Ovary (tissue), 9 donors: ENCODE results near the gene C11orf16. TPM values are rescaled to one million over a fixed set of nuclear protein-coding genes. Genes with fewer than 3 reads are reported as not detected.

Experiments used
- DNase-seq, 5 donors: peaks; one replicate each; pipeline ENCODE4 v3.0.0-alpha.2; 2019 to 2020
- H3K27ac ChIP-seq, 2 donors: fragments of 200-600 bp; one replicate each; pipeline versions ENCODE4 v1.5.1 to v1.8.0; 2019 to 2022
- H3K27me3 ChIP-seq: fragments of 200-600 bp; one replicate; pipeline ENCODE4 v1.8.0; 2022
- H3K36me3 ChIP-seq: fragments of 200-600 bp; sonication (generic); one replicate; pipeline ENCODE4 v1.5.1; 2019
- H3K4me1 ChIP-seq: one replicate; pipeline ENCODE4 v1.8.1; 2013; ENCODE audit warnings: mild to moderate bottlenecking, moderate library complexity; ENCODE audit not compliant: insufficient read depth
- H3K4me3 ChIP-seq: fragments of 200-600 bp; sonication (generic); one replicate; pipeline ENCODE4 v1.5.1; 2017
- H3K9me3 ChIP-seq, 2 donors: fragments of 200-600 bp in 1 of 2; sonication (generic) in 1 of 2; one replicate each; pipeline versions ENCODE4 v1.5.1 to v1.8.1; 2013 to 2019; ENCODE audit warnings: mild to moderate bottlenecking in 1 of 2, moderate library complexity in 1 of 2
- EP300 ChIP-seq: sonication (generic); formaldehyde crosslinking; IDR thresholded peaks from one replicate; pipeline ENCODE4 v1.6.1; 2017; ENCODE audit warnings: antibody characterized with exemption
- POLR2A ChIP-seq: fragments of 450-650 bp; IDR thresholded peaks from one replicate; pipeline ENCODE4 v1.6.1; 2017; ENCODE audit warnings: antibody characterized with exemption, mild to moderate bottlenecking, moderate library complexity
- WGBS, 3 donors: extraction: QIAGEN DNeasy Blood & Tissue Kit in 1 of 3; methylation state at CpG; one replicate each; pipeline versions ENCODE4 v1.1.5 to v1.1.7; 2013 to 2017; 5-methylcytosine and 5-hydroxymethylcytosine counted together
- intact Hi-C, 4 donors: fragments of 100-400 bp; cut with DNase I; formaldehyde crosslinking; loops; one replicate each; pipeline versions ENCODE4 v1.11.0 to v1.15.1; 2022 to 2023
- polyA plus RNA-seq, 2 donors: library from polyadenylated mRNA; stranded (reverse); fragments of 200-250 nt in 1 of 2; fragments of 350-450 nt in 1 of 2; fragmentation: Illumina TruSeq in 1 of 2; extraction: RNeasy Lipid Tissue Mini Kit (QIAGEN cat#74804) in 1 of 2; gene quantifications; one replicate each; pipeline ENCODE4 v1.2.3, GENCODE V29; 2013 to 2014
- total RNA-seq, 7 donors: library from RNA; depleted of rRNA in 2 of 7; stranded (reverse); fragments of >200 nt in 2 of 7; fragmentation: NEBNext Ultra II Directional in 3 of 7; extraction: Animal tissue kit (Norgen Biotek cat#: 25700) in 3 of 7; gene quantifications; one replicate each; pipeline versions ENCODE4 v1.1.0 to v1.2.4, GENCODE V29; 2016 to 2023
- TF ChIP-seq, protein P1 (sequence below), 3 donors: fragments of 450-650 bp in 2 of 3; fragments of 200-600 bp in 1 of 3; IDR thresholded peaks; one replicate each; pipeline versions ENCODE4 v1.5.1 to v1.8.0; 2016 to 2022; ENCODE audit warnings: antibody characterized with exemption in 3 of 3, mild to moderate bottlenecking in 1 of 3
- donor health status: DM: no; HTN: no; CAD: no; lungs with moderate emphysema.
- donor health status: DM: no; HTN: no; CAD: no.
- donor health status: Bipolar disorder and iron deficiency.
- donor health status: DM: yes; HTN: yes; CAD: no.
- donor health status: DM: no; HTN: no; CAD: no.
- donor health status: DM: yes; HTN: yes; CAD: no.

Gene C11orf16
- total and polyA plus RNA-seq, 9 donors: 0.20 to 3.7 (median 0.96) TPM; not detected in 5

DNA sequence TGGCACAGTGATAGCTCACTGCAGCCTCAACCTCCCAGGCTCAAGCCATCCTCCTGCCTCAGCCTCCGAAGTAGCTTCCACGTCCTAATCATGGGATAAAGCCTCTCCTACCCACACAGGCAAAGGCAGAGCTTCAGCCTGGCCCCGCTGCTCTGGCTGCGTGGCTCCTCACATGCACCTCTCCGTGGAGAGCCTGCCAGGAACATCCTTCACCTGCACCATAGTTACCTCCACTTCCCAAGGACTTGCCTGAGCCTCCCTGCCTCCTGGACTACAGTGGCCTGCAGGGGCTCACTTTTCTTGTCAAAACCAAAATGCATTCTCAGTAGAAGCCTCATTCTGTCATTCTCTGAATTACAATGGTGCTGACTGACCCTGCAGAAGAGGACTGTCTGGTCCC is 6.5 kb downstream of the C11orf16 start:
- Histone ChIP-seq H3K4me3 (no peak overlapping the region), H3K36me3 (no peaks in the 10 kb centered on the region), H3K27me3 (no peaks in the 10 kb centered on the region), H3K27ac (no peak overlapping the region), H3K4me1 (no peaks in the 10 kb centered on the region), H3K9me3 (no peaks in the 10 kb centered on the region)
- DNase-seq: no peak
- 93 to 95% (median 94%) methylated on average over 5 of the region's 5 CpGs for WGBS, 3 donors
- TF ChIP-seq, protein P1, sequence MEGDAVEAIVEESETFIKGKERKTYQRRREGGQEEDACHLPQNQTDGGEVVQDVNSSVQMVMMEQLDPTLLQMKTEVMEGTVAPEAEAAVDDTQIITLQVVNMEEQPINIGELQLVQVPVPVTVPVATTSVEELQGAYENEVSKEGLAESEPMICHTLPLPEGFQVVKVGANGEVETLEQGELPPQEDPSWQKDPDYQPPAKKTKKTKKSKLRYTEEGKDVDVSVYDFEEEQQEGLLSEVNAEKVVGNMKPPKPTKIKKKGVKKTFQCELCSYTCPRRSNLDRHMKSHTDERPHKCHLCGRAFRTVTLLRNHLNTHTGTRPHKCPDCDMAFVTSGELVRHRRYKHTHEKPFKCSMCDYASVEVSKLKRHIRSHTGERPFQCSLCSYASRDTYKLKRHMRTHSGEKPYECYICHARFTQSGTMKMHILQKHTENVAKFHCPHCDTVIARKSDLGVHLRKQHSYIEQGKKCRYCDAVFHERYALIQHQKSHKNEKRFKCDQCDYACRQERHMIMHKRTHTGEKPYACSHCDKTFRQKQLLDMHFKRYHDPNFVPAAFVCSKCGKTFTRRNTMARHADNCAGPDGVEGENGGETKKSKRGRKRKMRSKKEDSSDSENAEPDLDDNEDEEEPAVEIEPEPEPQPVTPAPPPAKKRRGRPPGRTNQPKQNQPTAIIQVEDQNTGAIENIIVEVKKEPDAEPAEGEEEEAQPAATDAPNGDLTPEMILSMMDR (IDR thresholded peaks at IDR 0.05): no peak
- TF ChIP-seq EP300 (no peak), POLR2A (no peak)
- intact Hi-C loops: no loop called here

DNA sequence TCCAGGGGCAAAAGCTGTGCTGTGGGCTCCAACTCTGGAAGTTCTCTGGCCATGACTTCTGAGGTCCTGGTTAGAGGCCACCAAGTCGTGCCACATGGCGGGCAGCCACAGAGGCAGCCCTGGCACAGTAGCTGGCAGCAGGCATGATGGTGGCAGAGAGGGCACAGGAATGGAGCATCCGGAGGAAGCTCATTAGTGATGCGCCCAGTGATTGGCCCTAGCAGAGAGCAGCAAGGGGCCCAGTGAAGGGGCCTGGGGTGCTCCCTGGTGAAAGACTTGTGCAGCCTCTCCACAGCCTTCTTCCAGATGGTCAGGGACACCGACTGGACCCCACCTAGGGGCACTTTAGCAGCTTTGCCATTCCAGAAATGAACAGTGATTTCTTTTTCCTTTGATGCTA is 7.0 kb downstream of the C11orf16 start:
- DNase-seq: no peak
- intact Hi-C loops: no loop called here
- TF ChIP-seq POLR2A: no peak
- TF ChIP-seq EP300: no peak
- TF ChIP-seq, protein P1 (IDR thresholded peaks at IDR 0.05): no peak
- no peaks in the 10 kb centered on the region for H3K4me1 ChIP-seq
- H3K9me3 ChIP-seq: no peaks in the 10 kb centered on the region
- 90 to 97% (median 96%) methylated on average over 5 of the region's 5 CpGs for WGBS, 3 donors
- no peak overlapping the region for H3K27ac ChIP-seq
- H3K4me3 ChIP-seq: no peak overlapping the region
- H3K36me3 ChIP-seq: no peaks in the 10 kb centered on the region
- no peaks in the 10 kb centered on the region for H3K27me3 ChIP-seq

DNA sequence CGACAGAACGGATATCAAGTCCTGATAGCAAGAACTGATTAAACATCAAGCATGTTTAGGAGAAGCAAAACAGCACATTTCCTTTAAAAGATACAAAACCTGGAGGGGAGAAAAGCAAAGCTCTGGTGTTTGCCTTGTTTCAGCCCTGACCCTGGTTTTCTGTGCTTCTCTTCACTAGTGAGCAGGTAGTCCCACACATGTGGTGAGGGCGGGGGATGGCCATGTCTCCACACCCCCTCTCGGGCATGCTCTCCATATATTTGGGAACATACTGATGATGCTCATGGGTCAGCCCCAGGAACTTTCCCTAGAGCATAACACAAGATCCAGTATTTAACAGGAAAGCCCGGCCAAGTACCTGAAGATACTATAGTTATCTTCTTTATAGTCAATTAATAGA is 10.1 kb downstream of the C11orf16 start:
- Histone ChIP-seq H3K27ac (no peak overlapping the region), H3K9me3 (no peaks in the 10 kb centered on the region), H3K4me3 (no peak overlapping the region), H3K4me1 (no peaks in the 10 kb centered on the region), H3K27me3 (no peaks in the 10 kb centered on the region), H3K36me3 (no peaks in the 10 kb centered on the region)
- DNase-seq: no peak
- intact Hi-C loops: no loop called here
- 76 to 80% (median 78%) methylated on average over 5 of the region's 5 CpGs for WGBS, 3 donors
- TF ChIP-seq EP300 (no peak), POLR2A (no peak)
- TF ChIP-seq, protein P1 (IDR thresholded peaks at IDR 0.05): no peak

DNA sequence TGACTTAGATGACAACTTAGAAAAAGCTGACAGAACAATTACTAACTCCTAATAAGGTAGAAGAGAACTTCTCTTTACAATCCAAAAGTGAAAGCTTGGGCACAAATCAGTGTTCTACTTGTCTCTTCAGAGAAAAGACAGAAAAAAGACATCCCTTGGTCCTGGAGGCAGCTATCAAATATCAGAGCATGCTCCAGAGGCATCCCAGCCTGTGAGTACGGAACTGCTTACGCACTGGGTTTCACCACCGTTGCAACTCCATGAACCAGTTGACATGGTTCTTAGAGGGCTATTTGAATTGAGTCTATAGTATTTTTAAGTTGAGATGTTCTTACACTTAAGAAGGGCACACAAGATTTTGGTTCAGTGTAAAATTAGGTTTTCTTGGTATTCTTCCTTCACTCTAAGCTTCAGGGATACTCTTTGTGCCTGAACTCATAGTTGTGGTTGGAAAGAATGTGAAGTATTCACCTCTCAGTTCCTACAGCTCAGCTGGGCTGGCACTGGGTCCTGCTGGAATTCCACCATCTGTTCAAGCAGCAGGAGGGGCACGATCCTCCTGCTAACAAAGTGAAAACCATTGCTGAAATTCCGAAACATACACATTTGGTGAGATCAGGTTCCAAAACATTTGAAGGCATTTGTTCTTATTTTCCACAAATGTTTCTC is 15.5 kb downstream of the C11orf16 start:
- 7 to 18% (median 11%) methylated on average over 5 of the region's 5 CpGs for WGBS, 3 donors
- H3K36me3 ChIP-seq: no peaks in the 10 kb centered on the region
- intact Hi-C loops: loop anchor here in 1 of 4 donors (5.0 kb wide), 1 partner anchor 40 kb away; no protein-coding TSS in a partner anchor
- H3K9me3 ChIP-seq: no peaks in the 10 kb centered on the region
- TF ChIP-seq EP300: no peak
- TF ChIP-seq, protein P1 (IDR thresholded peaks at IDR 0.05): no peak
- TF ChIP-seq POLR2A: no peak
- H3K4me1 ChIP-seq: peaks cover 9% of the 10 kb centered on the region
- no peaks in the 10 kb centered on the region for H3K27me3 ChIP-seq
- peak in 3 of 5 donors; percentile 35 to 78 (median 61) for DNase-seq
- H3K27ac ChIP-seq: no peak overlapping the region
- H3K4me3 ChIP-seq: no peak overlapping the region
